Astrocyte (in vitro differentiated cells and primary cell): ENCODE results near the gene PPP6R2. TPM values are rescaled to one million over a fixed set of nuclear protein-coding genes. Genes with fewer than 3 reads are reported as not detected.
A peak's percentile ranks its signal among the peaks of the same experiment; 100 is the strongest.

Experiments
- DNase-seq: peaks from one replicate; pipeline ENCODE4 v3.0.0-alpha.2; 2010; ENCODE audit warnings: low read depth
- FAIRE-seq: peaks from 2 replicates; lab custom pipeline; 2011; peaks lifted over from hg19 to GRCh38; lab: Jason Lieb, UNC
- H2AFZ ChIP-seq: 2 replicates; pipeline ENCODE4 v1.6.0; 2012; ENCODE audit warnings: low read depth, low read length, inconsistent platforms
- H3K27ac ChIP-seq: 2 replicates; pipeline ENCODE4 v1.5.1; 2011; ENCODE audit warnings: low read depth, low read length, inconsistent platforms
- H3K27me3 ChIP-seq: 2 replicates; pipeline ENCODE4 v1.6.0; 2011; ENCODE audit warnings: low read length, inconsistent platforms; ENCODE audit not compliant: insufficient read depth
- H3K36me3 ChIP-seq: 2 replicates; pipeline ENCODE4 v1.5.1; 2011; ENCODE audit warnings: low read length, inconsistent platforms; ENCODE audit not compliant: insufficient read depth
- H3K4me1 ChIP-seq: 2 replicates; pipeline ENCODE4 v1.5.1; 2011; ENCODE audit warnings: low read length, inconsistent platforms; ENCODE audit not compliant: insufficient read depth
- H3K4me2 ChIP-seq: 2 replicates; pipeline ENCODE4 v1.6.0; 2012; ENCODE audit warnings: low read length, inconsistent platforms
- H3K4me3 ChIP-seq: 2 replicates; pipeline ENCODE4 v1.5.1; 2011; ENCODE audit warnings: low read depth, mild to moderate bottlenecking, low read length, inconsistent platforms; ENCODE audit not compliant: insufficient read depth
- H3K79me2 ChIP-seq: 2 replicates; pipeline ENCODE4 v1.6.0; 2012; ENCODE audit warnings: mild to moderate bottlenecking, low read length, inconsistent platforms; ENCODE audit not compliant: insufficient read depth
- H3K9ac ChIP-seq: 2 replicates; pipeline ENCODE4 v1.6.0; 2012; ENCODE audit warnings: mild to moderate bottlenecking, low read length, inconsistent platforms
- H3K9me3 ChIP-seq: 2 replicates; pipeline ENCODE4 v1.5.1; 2012; ENCODE audit warnings: low read depth, mild to moderate bottlenecking, low read length, inconsistent platforms; ENCODE audit not compliant: insufficient read depth
- H4K20me1 ChIP-seq: 2 replicates; pipeline ENCODE4 v1.6.0; 2012; ENCODE audit warnings: low read length, inconsistent platforms; ENCODE audit not compliant: insufficient read depth
- H3K27ac Mint-ChIP-seq: one replicate; pipeline ENCODE4 v1.8.0; 2021; ENCODE audit warnings: mild to moderate bottlenecking, mixed read lengths; ENCODE audit not compliant: unreplicated experiment
- H3K27me3 Mint-ChIP-seq: one replicate; pipeline ENCODE4 v1.8.0; 2021; ENCODE audit warnings: low read depth, mixed read lengths; ENCODE audit not compliant: unreplicated experiment
- H3K36me3 Mint-ChIP-seq: one replicate; pipeline ENCODE4 v1.8.0; 2021; ENCODE audit warnings: low read depth, mixed read lengths; ENCODE audit not compliant: unreplicated experiment
- H3K4me1 Mint-ChIP-seq: one replicate; pipeline ENCODE4 v1.8.0; 2021; ENCODE audit warnings: low read depth, mixed read lengths; ENCODE audit not compliant: unreplicated experiment
- H3K4me3 Mint-ChIP-seq: one replicate; pipeline ENCODE4 v1.8.0; 2021; ENCODE audit warnings: mild to moderate bottlenecking, moderate library complexity, mixed read lengths; ENCODE audit not compliant: unreplicated experiment
- H3K9me3 Mint-ChIP-seq: one replicate; pipeline ENCODE4 v1.8.0; 2021; ENCODE audit warnings: mild to moderate bottlenecking, mixed read lengths; ENCODE audit not compliant: unreplicated experiment
- EZH2 ChIP-seq: IDR thresholded peaks from 2 replicates; pipeline ENCODE4 v1.6.1; 2012; ENCODE audit warnings: mild to moderate bottlenecking, low read length, inconsistent platforms; ENCODE audit not compliant: insufficient read depth
- total RNA-seq: library from RNA; stranded (reverse); gene quantifications from 2 replicates; pipeline ENCODE4 v1.2.1, GENCODE V29; 2021
- TF ChIP-seq, protein P1 (sequence below): IDR thresholded peaks from 2 replicates; pipeline ENCODE4 v1.5.1; 2011; ENCODE audit warnings: low read depth, mild to moderate bottlenecking, inconsistent platforms, low read length, moderate library complexity; ENCODE audit not compliant: insufficient read depth

PPP6R2 gene
- total RNA-seq, 1 donor from 2014 or later: 48.3 TPM

GRCh38 chr22:50347157-50347556 lies 4.0 kb downstream of the PPP6R2 start:
- peak overlapping the region; percentile 41 for H3K4me2 ChIP-seq

DNA sequence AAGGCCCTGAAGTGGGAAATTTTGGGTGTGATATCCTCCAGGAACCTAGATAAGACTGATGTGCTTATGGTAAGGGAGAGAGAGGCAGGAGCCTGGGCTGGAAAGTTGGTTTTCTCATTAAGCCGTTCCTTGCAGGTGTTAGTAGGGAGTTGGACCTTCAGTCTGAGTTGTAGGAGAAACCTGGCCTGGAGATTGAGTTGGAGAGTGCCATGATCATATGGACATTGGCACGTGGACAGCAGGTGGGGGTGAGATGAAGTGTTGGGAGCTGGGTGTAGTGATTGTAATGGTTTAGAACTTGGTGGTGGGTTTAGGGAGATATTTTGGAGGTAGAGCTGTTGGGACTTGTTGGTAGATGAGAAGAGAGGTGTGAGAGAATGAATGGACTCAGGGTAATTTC lies 4.9 kb downstream of the PPP6R2 start:
- Histone ChIP-seq H3K4me2 (no peak overlapping the region), H4K20me1 (peaks cover 51% of the 10 kb centered on the region), H3K9me3 (no peaks in the 10 kb centered on the region), H3K4me1 (no peaks in the 10 kb centered on the region), H3K27ac (no peak overlapping the region), H2AFZ (no peak overlapping the region), H3K36me3 (no peaks in the 10 kb centered on the region), H3K79me2 (peaks cover 61% of the 10 kb centered on the region), H3K27me3 (no peaks in the 10 kb centered on the region), H3K4me3 (no peak overlapping the region), H3K9ac (no peak overlapping the region)
- no peaks in the 10 kb centered on the region for H3K27me3 Mint-ChIP-seq
- H3K36me3 Mint-ChIP-seq: peaks cover 4% of the 10 kb centered on the region
- no peaks in the 10 kb centered on the region for H3K4me1 Mint-ChIP-seq
- TF ChIP-seq EZH2: no peak
- TF ChIP-seq, protein P1, sequence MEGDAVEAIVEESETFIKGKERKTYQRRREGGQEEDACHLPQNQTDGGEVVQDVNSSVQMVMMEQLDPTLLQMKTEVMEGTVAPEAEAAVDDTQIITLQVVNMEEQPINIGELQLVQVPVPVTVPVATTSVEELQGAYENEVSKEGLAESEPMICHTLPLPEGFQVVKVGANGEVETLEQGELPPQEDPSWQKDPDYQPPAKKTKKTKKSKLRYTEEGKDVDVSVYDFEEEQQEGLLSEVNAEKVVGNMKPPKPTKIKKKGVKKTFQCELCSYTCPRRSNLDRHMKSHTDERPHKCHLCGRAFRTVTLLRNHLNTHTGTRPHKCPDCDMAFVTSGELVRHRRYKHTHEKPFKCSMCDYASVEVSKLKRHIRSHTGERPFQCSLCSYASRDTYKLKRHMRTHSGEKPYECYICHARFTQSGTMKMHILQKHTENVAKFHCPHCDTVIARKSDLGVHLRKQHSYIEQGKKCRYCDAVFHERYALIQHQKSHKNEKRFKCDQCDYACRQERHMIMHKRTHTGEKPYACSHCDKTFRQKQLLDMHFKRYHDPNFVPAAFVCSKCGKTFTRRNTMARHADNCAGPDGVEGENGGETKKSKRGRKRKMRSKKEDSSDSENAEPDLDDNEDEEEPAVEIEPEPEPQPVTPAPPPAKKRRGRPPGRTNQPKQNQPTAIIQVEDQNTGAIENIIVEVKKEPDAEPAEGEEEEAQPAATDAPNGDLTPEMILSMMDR: no peak
- no peak overlapping the region for H3K27ac Mint-ChIP-seq
- H3K9me3 Mint-ChIP-seq: no peaks in the 10 kb centered on the region
- H3K4me3 Mint-ChIP-seq: no peak overlapping the region
- DNase-seq (no peak), FAIRE-seq (no peak)

More at GRCh38 chr22:50347157-50347556, 4.0 kb downstream of the PPP6R2 start:
- no peak overlapping the region for H3K27ac ChIP-seq
- DNase-seq: no peak
- no peak for TF ChIP-seq EZH2
- TF ChIP-seq, protein P1: no peak
- no peak overlapping the region for H3K4me3 ChIP-seq
- Mint-ChIP-seq H3K27me3 (no peaks in the 10 kb centered on the region), H3K36me3 (peaks cover 3% of the 10 kb centered on the region), H3K4me3 (no peak overlapping the region), H3K4me1 (no peaks in the 10 kb centered on the region), H3K9me3 (no peaks in the 10 kb centered on the region), H3K27ac (no peak overlapping the region)
- H3K9ac ChIP-seq: no peak overlapping the region
- H3K36me3 ChIP-seq: no peaks in the 10 kb centered on the region
- no peak overlapping the region for H2AFZ ChIP-seq
- no peaks in the 10 kb centered on the region for H3K27me3 ChIP-seq
- peaks cover 43% of the 10 kb centered on the region for H4K20me1 ChIP-seq
- no peaks in the 10 kb centered on the region for H3K9me3 ChIP-seq
- peaks cover 56% of the 10 kb centered on the region for H3K79me2 ChIP-seq
- no peak for FAIRE-seq
- H3K4me1 ChIP-seq: peaks cover 6% of the 10 kb centered on the region

GRCh38 chr22:50356186-50356585 lies 13.1 kb downstream of the PPP6R2 start:
- Histone ChIP-seq H3K4me3 (no peak overlapping the region), H3K79me2 (peaks cover 77% of the 10 kb centered on the region), H2AFZ (no peak overlapping the region), H3K36me3 (no peaks in the 10 kb centered on the region), H3K9me3 (no peaks in the 10 kb centered on the region), H4K20me1 (peaks cover 65% of the 10 kb centered on the region), H3K27me3 (no peaks in the 10 kb centered on the region), H3K4me1 (no peaks in the 10 kb centered on the region), H3K4me2 (no peak overlapping the region), H3K27ac (no peak overlapping the region), H3K9ac (no peak overlapping the region)
- DNase-seq (no peak), FAIRE-seq (no peak)
- peaks cover 4% of the 10 kb centered on the region for H3K9me3 Mint-ChIP-seq
- peaks cover 4% of the 10 kb centered on the region for H3K4me1 Mint-ChIP-seq
- H3K27ac Mint-ChIP-seq: no peak overlapping the region
- H3K4me3 Mint-ChIP-seq: no peak overlapping the region
- H3K27me3 Mint-ChIP-seq: no peaks in the 10 kb centered on the region
- H3K36me3 Mint-ChIP-seq: peaks cover 21% of the 10 kb centered on the region
- TF ChIP-seq EZH2: no peak
- TF ChIP-seq, protein P1: no peak
